ENCODE results near the gene BACH2. TPM values are rescaled to one million over a fixed set of nuclear protein-coding genes. Genes with fewer than 3 reads are reported as not detected.

The BACH2 gene
- total RNA-seq, 1 donor, result 3.6 TPM

DNA sequence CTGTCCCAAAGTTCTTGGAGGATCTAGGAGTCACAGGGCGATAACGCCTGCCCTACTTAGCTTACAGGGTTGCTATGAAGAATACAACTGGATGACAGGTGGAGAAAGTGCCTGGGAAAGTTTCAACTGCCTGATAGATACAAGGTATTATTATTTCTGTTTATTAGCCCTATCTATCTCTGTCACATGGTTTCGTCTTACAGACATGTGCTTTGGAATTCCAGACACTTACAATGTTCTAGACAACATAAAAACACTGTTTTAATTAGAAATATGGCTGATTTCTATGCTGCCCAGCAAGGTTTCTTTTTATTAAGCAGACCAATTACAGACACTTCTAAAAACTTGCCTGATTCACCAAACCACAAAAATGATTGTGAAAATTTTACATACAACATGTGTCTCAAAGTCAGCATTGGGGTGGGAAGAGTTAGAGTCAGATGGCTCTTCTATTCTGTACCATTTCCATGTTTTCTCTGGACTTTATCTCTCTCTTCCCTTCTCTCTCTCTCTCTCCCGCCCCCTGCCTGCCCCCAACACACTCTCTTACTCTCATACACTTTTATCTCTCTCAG is 352.4 kb downstream of the BACH2 start:
- Histone ChIP-seq H2AFZ (ENCODE audit: low read length) (no peak overlapping the region), H3K4me2 (ENCODE audit: insufficient read depth, low read length) (no peak overlapping the region), H3K4me1 (ENCODE audit: insufficient read depth, low read length) (no peaks in the 10 kb centered on the region), H3K9me3 (ENCODE audit: low read depth, low read length) (no peaks in the 10 kb centered on the region), H3K36me3 (ENCODE audit: insufficient read depth, low read length) (no peaks in the 10 kb centered on the region), H3K27me3 (ENCODE audit: insufficient read depth, low read length) (peaks cover 4% of the 10 kb centered on the region), H3K27ac (ENCODE audit: low read depth, low read length) (no peak overlapping the region), H3K79me2 (ENCODE audit: insufficient read depth, low read length) (no peaks in the 10 kb centered on the region), H3K4me3 (ENCODE audit: insufficient read depth, low read length) (no peak overlapping the region), H4K20me1 (ENCODE audit: insufficient read depth, low read length) (no peaks in the 10 kb centered on the region)
- TF ChIP-seq, protein P1, sequence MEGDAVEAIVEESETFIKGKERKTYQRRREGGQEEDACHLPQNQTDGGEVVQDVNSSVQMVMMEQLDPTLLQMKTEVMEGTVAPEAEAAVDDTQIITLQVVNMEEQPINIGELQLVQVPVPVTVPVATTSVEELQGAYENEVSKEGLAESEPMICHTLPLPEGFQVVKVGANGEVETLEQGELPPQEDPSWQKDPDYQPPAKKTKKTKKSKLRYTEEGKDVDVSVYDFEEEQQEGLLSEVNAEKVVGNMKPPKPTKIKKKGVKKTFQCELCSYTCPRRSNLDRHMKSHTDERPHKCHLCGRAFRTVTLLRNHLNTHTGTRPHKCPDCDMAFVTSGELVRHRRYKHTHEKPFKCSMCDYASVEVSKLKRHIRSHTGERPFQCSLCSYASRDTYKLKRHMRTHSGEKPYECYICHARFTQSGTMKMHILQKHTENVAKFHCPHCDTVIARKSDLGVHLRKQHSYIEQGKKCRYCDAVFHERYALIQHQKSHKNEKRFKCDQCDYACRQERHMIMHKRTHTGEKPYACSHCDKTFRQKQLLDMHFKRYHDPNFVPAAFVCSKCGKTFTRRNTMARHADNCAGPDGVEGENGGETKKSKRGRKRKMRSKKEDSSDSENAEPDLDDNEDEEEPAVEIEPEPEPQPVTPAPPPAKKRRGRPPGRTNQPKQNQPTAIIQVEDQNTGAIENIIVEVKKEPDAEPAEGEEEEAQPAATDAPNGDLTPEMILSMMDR (IDR thresholded peaks at IDR 0.05; ENCODE audit: extremely low read depth, low read depth, low read length), result no peak
- no peak for DNase-seq (ENCODE audit: insufficient read length, low spot score, missing footprints)

DNA sequence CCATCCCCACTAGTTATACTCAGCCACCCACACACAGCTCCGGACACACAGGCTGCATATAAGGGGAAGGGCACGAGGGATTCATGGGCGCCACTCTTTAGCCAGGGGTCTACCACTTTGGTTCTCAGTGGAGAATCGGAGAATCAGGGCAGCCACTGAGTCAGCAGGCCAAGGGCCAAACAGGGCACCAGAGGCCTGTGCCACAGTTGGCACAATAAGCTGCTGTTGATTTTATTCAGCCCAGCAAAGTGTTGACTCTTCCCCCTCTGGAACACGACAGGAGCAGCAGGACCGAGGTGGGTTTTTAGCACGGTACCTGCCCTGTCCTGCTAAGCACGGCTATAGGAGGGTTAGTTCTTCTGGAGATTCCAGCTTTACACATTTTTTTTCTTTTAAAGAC is 354.0 kb downstream of the BACH2 start:
- H3K4me1 ChIP-seq (ENCODE audit: insufficient read depth, low read length), result no peaks in the 10 kb centered on the region
- H3K4me3 ChIP-seq (ENCODE audit: insufficient read depth, low read length), result no peak overlapping the region
- no peaks in the 10 kb centered on the region for H4K20me1 ChIP-seq (ENCODE audit: insufficient read depth, low read length)
- no peaks in the 10 kb centered on the region for H3K9me3 ChIP-seq (ENCODE audit: low read depth, low read length)
- TF ChIP-seq, protein P1 (IDR thresholded peaks at IDR 0.05; ENCODE audit: extremely low read depth, low read depth, low read length), result no peak
- no peak overlapping the region for H3K4me2 ChIP-seq (ENCODE audit: insufficient read depth, low read length)
- H3K36me3 ChIP-seq (ENCODE audit: insufficient read depth, low read length), result no peaks in the 10 kb centered on the region
- no peak overlapping the region for H2AFZ ChIP-seq (ENCODE audit: low read length)
- no peaks in the 10 kb centered on the region for H3K79me2 ChIP-seq (ENCODE audit: insufficient read depth, low read length)
- no peak overlapping the region for H3K27ac ChIP-seq (ENCODE audit: low read depth, low read length)
- no peak for DNase-seq (ENCODE audit: insufficient read length, low spot score, missing footprints)
- H3K27me3 ChIP-seq (ENCODE audit: insufficient read depth, low read length), result peaks cover 4% of the 10 kb centered on the region

DNA sequence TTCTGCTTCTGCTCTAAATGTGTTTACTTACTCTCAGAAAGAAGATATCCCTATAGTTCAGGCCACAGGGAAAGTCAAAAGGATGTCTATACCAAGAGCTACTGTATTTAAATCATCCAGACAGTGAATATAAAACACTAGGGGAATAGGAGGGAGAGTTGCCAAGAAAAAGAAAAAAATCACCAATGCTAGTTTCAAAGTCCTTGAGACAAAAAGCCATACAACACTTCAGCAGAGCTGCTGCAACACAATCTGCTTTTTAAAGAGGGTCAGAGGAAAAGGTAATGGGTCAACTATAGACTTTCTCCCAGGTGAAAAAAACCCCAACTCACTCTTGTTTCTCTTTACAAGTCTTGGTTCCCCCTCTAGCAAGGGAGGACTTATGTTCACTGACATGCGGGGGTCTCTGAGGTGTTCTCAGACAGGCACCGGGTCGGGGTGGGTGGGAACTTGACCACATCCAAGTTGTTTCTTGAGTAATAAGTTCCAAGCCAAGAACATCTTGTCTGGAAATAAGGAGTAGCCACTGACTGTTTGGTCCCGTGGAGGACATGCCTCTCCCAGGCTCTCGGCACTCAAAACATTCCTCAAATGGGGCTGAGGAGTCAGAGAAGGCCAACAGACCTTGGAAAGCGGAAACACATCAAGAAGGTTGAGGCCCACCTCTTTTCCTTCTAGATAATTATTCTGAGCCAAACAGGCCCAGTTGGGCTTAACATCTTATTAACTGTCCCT is 354.7 kb downstream of the BACH2 start:
- Histone ChIP-seq H4K20me1 (ENCODE audit: insufficient read depth, low read length) (no peaks in the 10 kb centered on the region), H3K4me3 (ENCODE audit: insufficient read depth, low read length) (no peak overlapping the region), H2AFZ (ENCODE audit: low read length) (peak overlapping the region; percentile 69), H3K9me3 (ENCODE audit: low read depth, low read length) (no peaks in the 10 kb centered on the region), H3K4me2 (ENCODE audit: insufficient read depth, low read length) (no peak overlapping the region), H3K27me3 (ENCODE audit: insufficient read depth, low read length) (peaks cover 4% of the 10 kb centered on the region), H3K79me2 (ENCODE audit: insufficient read depth, low read length) (no peaks in the 10 kb centered on the region), H3K36me3 (ENCODE audit: insufficient read depth, low read length) (no peaks in the 10 kb centered on the region), H3K4me1 (ENCODE audit: insufficient read depth, low read length) (no peaks in the 10 kb centered on the region), H3K27ac (ENCODE audit: low read depth, low read length) (no peak overlapping the region)
- TF ChIP-seq, protein P1 (IDR thresholded peaks at IDR 0.05; ENCODE audit: extremely low read depth, low read depth, low read length), result no peak
- no peak for DNase-seq (ENCODE audit: insufficient read length, low spot score, missing footprints)

DNA sequence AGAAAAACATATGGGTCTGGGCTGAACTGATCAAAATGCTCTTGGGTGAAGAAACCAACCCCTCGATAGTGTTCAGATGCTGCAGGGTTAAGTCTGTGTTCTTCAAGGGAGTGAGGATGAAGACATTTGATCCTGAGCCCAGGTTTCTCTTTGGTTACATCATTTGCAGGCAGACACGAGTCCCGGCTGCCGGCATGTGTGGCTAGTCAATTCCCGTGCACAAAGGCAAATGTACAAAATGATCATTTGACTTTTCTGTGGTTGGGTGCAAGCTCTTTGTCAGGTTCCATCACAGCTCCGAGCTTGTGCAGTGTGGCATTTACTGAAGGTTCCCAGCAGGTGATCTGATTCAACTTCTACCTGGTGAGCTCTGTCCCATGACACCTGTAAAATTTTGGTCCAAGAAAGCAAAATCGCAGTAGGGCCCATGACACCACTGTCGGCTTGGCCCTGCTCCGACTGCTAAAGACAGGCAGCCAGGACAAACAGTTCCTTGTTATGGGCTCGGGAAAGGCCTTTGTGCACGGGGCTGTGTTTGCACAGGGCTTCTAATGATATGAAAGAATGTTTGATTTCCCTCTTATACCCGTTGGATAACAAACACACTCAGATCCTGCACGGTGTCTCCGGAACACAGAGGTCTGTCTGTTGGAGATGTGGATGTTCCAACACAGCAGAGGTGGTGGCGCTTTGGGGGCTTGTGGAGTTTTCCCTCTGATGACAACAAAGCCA is 355.4 kb downstream of the BACH2 start:
- Histone ChIP-seq H3K9me3 (ENCODE audit: low read depth, low read length) (no peaks in the 10 kb centered on the region), H3K27me3 (ENCODE audit: insufficient read depth, low read length) (peaks cover 8% of the 10 kb centered on the region), H4K20me1 (ENCODE audit: insufficient read depth, low read length) (no peaks in the 10 kb centered on the region), H3K27ac (ENCODE audit: low read depth, low read length) (no peak overlapping the region), H3K4me1 (ENCODE audit: insufficient read depth, low read length) (no peaks in the 10 kb centered on the region), H3K4me3 (ENCODE audit: insufficient read depth, low read length) (no peak overlapping the region), H3K36me3 (ENCODE audit: insufficient read depth, low read length) (no peaks in the 10 kb centered on the region), H3K79me2 (ENCODE audit: insufficient read depth, low read length) (no peaks in the 10 kb centered on the region), H2AFZ (ENCODE audit: low read length) (peak overlapping the region; percentile 69), H3K4me2 (ENCODE audit: insufficient read depth, low read length) (no peak overlapping the region)
- TF ChIP-seq, protein P1 (IDR thresholded peaks at IDR 0.05; ENCODE audit: extremely low read depth, low read depth, low read length), result no peak
- DNase-seq (ENCODE audit: insufficient read length, low spot score, missing footprints), result peak; percentile 39
